COLO668 (cell line): ENCODE results near the gene CHST9.

Experiments used
- DNase-seq: peaks from one replicate; lab custom pipeline; 2025; ENCODE audit not compliant: unreplicated experiment; lab: John Stamatoyannopoulos, UW

CHST9 gene

GRCh38 chr18:26869640-26870039 lies 315.5 kb downstream of the CHST9 start:
- no peak for DNase-seq

- no peak for DNase-seq
Measured at GRCh38 chr18:26868968-26869586, 316.0 kb downstream of the CHST9 start.

- DNase-seq, result no peak
Measured at GRCh38 chr18:26867471-26867870, 317.6 kb downstream of the CHST9 start.

DNA sequence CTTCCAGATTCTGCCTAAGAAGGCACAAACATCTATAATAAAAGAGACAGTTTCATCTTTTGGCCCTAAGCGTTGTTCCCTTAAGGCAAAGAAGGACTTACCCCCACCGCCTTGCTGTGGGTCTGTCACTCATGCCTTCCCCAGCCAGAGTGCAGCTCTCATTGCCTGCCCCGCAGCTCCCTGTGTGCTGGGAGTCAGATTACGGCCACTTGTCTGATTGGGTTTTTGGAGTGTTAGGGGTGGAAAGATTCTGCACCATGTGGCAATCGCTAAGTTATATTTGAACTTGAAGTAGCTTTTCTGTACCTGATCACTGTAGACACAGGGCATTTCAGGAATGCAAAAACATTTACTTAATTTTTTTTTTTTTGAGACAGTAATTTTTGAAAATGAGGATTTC lies 319.6 kb downstream of the CHST9 start, which contains the start of gene AQP4:
TSS of gene AQP4 (minus strand) at position 151 of the 400 bp plus-strand sequence. CDS start at position 133, 18 bp downstream.
- peak; percentile 27 for DNase-seq

DNA sequence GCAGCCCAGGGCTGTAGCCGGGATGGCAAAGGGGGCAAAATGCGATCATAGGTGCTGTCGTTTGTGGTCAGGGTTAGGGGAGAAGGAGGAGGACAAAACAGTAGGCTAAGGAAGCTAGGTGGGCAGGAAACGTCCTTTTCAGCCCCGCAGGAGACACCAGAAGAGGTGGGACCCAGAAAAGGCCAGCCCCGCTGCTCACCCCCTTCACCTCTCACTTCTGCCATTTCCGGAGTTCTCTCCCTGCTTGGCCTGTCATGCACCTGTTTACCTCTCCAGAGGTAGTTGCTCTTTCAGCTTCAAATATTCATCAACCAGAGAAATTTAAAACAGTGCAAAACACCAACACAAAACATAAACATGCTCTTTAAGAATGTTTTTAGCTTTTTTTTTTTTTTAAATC lies 320.4 kb downstream of the CHST9 start:
- DNase-seq, result no peak

- no peak for DNase-seq
Measured at GRCh38 chr18:26863921-26864497, 321.1 kb downstream of the CHST9 start.

- peak; percentile 91 for DNase-seq
Measured at GRCh38 chr18:26863122-26863879, 321.8 kb downstream of the CHST9 start.

DNA sequence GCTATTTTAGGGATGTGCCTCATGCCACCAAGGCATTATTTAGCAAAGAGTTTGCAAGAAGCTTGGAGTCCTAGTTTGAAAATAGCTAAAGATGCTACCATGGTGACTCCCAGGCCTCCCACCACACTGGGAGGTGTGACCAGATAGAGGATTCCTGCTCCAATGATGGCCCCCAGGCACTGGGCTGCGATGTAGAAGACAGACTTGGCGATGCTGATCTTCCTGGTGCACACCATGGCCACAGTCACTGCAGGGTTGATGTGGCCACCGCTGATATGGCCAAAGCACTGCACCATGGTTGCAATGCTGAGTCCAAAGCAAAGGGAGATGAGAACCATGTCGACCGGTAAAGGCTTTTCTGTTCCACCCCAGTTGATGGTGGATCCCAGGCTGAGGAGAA lies 323.0 kb downstream of the CHST9 start:
- DNase-seq, result no peak
